ENCODE measurements around the gene S1PR2.
A peak's percentile ranks its signal among the peaks of the same experiment; 100 is the strongest.

S1PR2 gene

GRCh38 chr19:10223488-10224213 is 7.5 kb downstream of the S1PR2 start:
- no peak for DNase-seq (ENCODE audit: low read depth)
- TF ChIP-seq CTCF (IDR thresholded peaks at IDR 0.05; ENCODE audit: insufficient read depth, low read depth, low read length, missing control alignments), result no peak
- H3K4me3 ChIP-seq (ENCODE audit: low read length), result no peak overlapping the region

GRCh38 chr19:10222201-10222890 is 8.8 kb downstream of the S1PR2 start:
- TF ChIP-seq CTCF (IDR thresholded peaks at IDR 0.05; ENCODE audit: insufficient read depth, low read depth, low read length, missing control alignments), result no peak
- DNase-seq (ENCODE audit: low read depth), result no peak
- no peak overlapping the region for H3K4me3 ChIP-seq (ENCODE audit: low read length)

GRCh38 chr19:10220695-10221094 is 10.4 kb downstream of the S1PR2 start:
- no peak overlapping the region for H3K4me3 ChIP-seq (ENCODE audit: low read length)
- DNase-seq (ENCODE audit: low read depth), result no peak
- TF ChIP-seq CTCF (IDR thresholded peaks at IDR 0.05; ENCODE audit: insufficient read depth, low read depth, low read length, missing control alignments), result no peak

- TF ChIP-seq CTCF (IDR thresholded peaks at IDR 0.05; ENCODE audit: insufficient read depth, low read depth, low read length, missing control alignments), result peak; percentile 57
- peak; percentile 56 for DNase-seq (ENCODE audit: low read depth)
- no peak overlapping the region for H3K4me3 ChIP-seq (ENCODE audit: low read length)
These were observed 11.5 kb downstream of the S1PR2 start for GRCh38 chr19:10219678-10220077.

GRCh38 chr19:10217085-10217484 is 14.0 kb downstream of the S1PR2 start:
- no peak for DNase-seq (ENCODE audit: low read depth)
- H3K4me3 ChIP-seq (ENCODE audit: low read length), result no peak overlapping the region
- no peak for TF ChIP-seq CTCF (IDR thresholded peaks at IDR 0.05; ENCODE audit: insufficient read depth, low read depth, low read length, missing control alignments)

- H3K4me3 ChIP-seq (ENCODE audit: low read length), result no peak overlapping the region
- peak; percentile 83 for DNase-seq (ENCODE audit: low read depth)
- TF ChIP-seq CTCF (IDR thresholded peaks at IDR 0.05; ENCODE audit: insufficient read depth, low read depth, low read length, missing control alignments), result no peak
These were observed 16.3 kb downstream of the S1PR2 start for GRCh38 chr19:10214784-10215183.
